ENCODE data around the gene CARTPT.

CARTPT gene

GRCh38 chr5:71719063-71719964, at the start of gene CARTPT:
TSS of gene CARTPT (plus strand) at chr5:71719275. CDS start at chr5:71719294, 19 bp downstream.
- in situ Hi-C loops (cut with MboI; ENCODE audit: low pct_unique_long_range_greater_than_20kb, low sequenced_read_pairs), result no loop called here
- peak; percentile 50 for DNase-seq

- in situ Hi-C loops (cut with MboI; ENCODE audit: low pct_unique_long_range_greater_than_20kb, low sequenced_read_pairs), result no loop called here
These were observed 41.1 kb upstream of the CARTPT start for GRCh38 chr5:71677977-71678376.

GRCh38 chr5:71679714-71680113, 39.4 kb upstream of the CARTPT start:
- in situ Hi-C loops (cut with MboI; ENCODE audit: low pct_unique_long_range_greater_than_20kb, low sequenced_read_pairs), result no loop called here
- DNase-seq, result no peak

More at GRCh38 chr5:71677977-71678376, 41.1 kb upstream of the CARTPT start:
- no peak for DNase-seq

DNA sequence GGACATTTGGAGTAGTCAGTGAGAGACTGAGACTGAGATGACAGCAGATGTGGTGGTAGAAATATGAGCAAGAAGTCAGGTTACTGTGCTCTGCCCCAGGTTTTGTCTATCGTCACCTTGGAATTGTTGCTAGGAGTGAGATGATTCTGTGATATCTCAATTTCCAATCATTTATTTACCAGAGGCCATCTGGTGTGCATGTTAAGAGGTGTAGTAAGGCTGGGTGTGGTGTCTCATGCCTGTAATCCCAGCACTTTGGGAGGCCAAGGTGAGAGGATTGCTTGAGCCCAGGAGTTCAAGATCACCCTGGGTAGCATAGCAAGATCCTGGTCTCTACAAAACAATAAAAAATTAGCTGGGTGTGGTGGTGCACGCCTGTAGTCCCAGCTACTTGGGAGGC, 38.6 kb upstream of the CARTPT start:
- in situ Hi-C loops (cut with MboI; ENCODE audit: low pct_unique_long_range_greater_than_20kb, low sequenced_read_pairs), result no loop called here
- no peak for DNase-seq

DNA sequence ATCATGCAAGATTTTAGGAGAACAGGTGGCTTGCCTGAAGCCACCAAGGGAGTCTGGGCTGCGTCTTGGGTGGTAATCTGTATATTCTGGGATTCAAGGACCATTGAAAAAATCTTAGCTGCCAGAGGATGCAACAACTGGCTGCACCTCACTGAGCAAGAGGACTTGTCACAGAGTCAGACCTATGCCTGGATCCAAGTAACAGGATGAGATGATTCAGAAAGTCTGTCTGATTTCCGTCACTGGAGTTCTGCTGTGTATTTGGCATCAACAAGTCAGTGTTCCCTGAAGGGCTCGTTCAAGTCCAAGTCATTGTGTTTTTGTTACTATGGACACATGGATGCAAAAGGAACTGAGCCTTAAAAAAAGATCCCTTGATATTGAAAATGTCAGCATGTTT, 37.8 kb upstream of the CARTPT start:
- DNase-seq, result no peak
- in situ Hi-C loops (cut with MboI; ENCODE audit: low pct_unique_long_range_greater_than_20kb, low sequenced_read_pairs), result no loop called here

- in situ Hi-C loops (cut with MboI; ENCODE audit: low pct_unique_long_range_greater_than_20kb, low sequenced_read_pairs), result no loop called here
- DNase-seq, result no peak
These were observed 34.8 kb upstream of the CARTPT start for GRCh38 chr5:71684309-71684708.

DNA sequence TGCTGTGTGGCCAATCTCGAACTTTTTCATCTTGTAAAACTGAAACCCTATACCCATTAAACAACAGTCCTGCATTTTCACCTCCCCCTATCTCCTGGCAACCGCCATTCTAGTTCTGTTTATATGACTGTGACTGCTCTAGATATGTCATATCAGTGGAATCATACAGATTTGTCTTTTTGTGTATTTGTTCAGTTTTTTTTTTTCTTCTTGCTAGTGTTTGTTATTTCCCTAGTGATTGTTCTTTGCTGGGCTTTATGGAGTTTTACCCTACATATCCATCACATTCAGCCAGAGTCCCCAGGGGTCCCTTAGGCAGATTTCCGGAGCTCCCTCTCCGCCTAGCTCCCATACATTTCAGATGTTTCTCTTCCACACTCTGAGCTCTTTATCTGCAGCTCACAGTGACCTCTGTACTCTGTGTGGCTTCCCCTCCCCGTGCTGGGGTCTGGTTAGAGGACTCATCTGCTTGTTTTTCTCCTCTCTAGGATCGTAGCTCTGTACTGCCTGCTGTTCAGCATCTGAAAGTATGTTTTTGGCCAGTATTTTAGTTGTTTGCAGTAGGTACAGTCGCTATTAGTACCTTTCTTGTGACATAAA, 25.1 kb upstream of the CARTPT start:
- DNase-seq, result peak; percentile 31
- in situ Hi-C loops (cut with MboI; ENCODE audit: low pct_unique_long_range_greater_than_20kb, low sequenced_read_pairs), result no loop called here

DNA sequence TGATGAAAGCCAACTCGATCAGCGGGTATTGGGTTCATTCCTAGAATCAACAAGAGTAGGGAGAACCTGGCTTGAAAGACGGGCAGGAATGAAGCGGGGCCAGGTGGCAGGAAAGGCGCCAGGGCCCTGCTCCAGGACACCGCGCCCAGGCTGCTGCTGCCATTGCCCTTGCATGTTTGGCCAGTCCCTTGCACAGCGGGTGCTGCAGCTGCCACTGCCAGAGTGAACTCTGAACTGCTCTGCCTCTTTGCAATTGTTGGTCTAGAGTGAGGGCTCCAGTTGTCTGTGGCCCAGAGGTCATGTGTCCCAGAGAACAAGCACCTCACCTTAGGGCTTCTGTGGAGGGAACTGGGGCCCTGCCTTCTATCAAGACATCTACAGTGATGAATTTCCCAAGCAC, 24.0 kb upstream of the CARTPT start:
- in situ Hi-C loops (cut with MboI; ENCODE audit: low pct_unique_long_range_greater_than_20kb, low sequenced_read_pairs), result no loop called here

GRCh38 chr5:71695595-71695994, 23.5 kb upstream of the CARTPT start:
- no peak for DNase-seq
- in situ Hi-C loops (cut with MboI; ENCODE audit: low pct_unique_long_range_greater_than_20kb, low sequenced_read_pairs), result no loop called here

More for the DNA sequence above, 24.0 kb upstream of the CARTPT start:
- DNase-seq, result no peak

GRCh38 chr5:71697967-71698366, 21.1 kb upstream of the CARTPT start:
- no peak for DNase-seq

DNA sequence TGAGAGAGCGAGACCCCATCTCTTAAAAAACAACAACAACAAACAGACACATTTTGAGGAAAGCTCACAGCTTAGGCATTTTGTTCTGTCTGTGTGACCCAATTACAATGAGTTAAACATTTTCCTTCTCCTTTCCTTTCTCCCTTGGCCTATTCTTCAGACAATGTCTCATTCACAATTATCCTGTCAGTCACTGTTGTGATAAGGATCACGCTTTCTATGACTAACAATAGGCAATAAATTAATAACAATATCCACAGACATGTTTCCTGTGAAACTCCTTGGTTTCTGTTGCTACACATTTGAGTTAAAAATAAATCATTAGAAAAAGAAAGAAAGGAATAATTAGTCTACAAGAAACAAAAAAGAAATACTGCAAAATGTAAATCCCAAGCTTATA, 19.8 kb upstream of the CARTPT start:
- in situ Hi-C loops (cut with MboI; ENCODE audit: low pct_unique_long_range_greater_than_20kb, low sequenced_read_pairs), result no loop called here

More at GRCh38 chr5:71697967-71698366, 21.1 kb upstream of the CARTPT start:
- in situ Hi-C loops (cut with MboI; ENCODE audit: low pct_unique_long_range_greater_than_20kb, low sequenced_read_pairs), result no loop called here

DNA sequence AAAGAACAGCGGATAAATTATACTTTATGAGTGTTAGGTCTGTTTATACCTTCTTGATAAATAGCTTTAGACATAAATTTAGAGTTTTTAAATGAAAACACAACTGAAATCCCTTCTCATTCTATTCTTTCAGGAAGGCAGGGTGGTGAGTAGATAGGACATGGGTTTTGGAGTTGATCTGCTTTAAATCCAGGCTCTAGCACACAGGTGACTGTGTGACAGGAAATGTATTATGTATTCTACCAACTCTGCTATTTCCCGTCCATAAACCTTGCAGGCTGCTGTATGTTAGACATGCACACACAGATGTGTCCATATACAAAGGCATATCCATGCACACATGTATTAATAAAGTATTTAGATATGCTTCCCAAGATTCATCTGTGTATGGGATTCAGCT, 19.3 kb upstream of the CARTPT start:
- DNase-seq, result no peak

More for the DNA sequence above, 19.8 kb upstream of the CARTPT start:
- DNase-seq, result no peak

GRCh38 chr5:71700803-71701202, 18.3 kb upstream of the CARTPT start:
- in situ Hi-C loops (cut with MboI; ENCODE audit: low pct_unique_long_range_greater_than_20kb, low sequenced_read_pairs), result no loop called here
- DNase-seq, result no peak

More for the DNA sequence above, 19.3 kb upstream of the CARTPT start:
- in situ Hi-C loops (cut with MboI; ENCODE audit: low pct_unique_long_range_greater_than_20kb, low sequenced_read_pairs), result no loop called here

DNA sequence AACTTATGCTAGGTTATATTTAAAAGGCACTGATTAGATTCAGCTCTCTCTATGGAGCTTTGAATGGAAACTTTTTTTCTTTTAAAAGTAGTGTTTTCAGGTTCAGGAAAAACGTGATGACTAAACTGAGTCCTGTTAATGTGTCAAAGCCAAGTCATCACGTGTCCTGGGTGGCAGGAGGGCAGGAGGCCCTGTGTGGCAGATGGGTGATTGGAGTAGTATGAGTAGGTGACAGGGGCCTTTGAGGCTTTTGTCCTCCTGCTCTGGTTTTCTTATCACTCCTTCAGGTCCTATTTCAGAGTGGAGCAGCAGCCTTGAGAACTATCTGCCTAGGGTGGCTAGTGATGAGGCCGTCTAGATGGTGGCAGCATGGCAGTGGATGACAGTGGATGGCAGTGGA, 17.7 kb upstream of the CARTPT start:
- in situ Hi-C loops (cut with MboI; ENCODE audit: low pct_unique_long_range_greater_than_20kb, low sequenced_read_pairs), result no loop called here
- no peak for DNase-seq

- in situ Hi-C loops (cut with MboI; ENCODE audit: low pct_unique_long_range_greater_than_20kb, low sequenced_read_pairs), result no loop called here
- DNase-seq, result no peak
These were observed 15.1 kb upstream of the CARTPT start for GRCh38 chr5:71703941-71704340.

DNA sequence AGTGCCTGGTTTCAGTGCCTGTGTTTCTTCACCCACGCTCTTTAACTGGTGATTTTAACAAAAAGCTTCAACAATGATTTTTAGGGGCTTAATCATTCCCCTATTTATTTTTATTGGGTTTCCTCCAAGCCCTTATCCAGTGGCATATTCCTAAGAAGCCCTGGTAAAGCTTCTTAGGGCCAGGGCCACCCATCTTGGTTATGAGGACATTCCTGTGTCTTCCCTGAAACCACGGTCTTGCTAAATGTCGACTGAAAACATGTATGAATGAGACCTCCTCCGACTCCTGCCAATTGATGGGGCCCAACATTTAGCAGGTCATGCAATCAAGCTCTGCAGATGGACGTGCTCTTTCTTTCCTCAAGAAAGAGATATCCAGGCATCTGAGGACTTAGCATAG, 13.7 kb upstream of the CARTPT start:
- no peak for DNase-seq
- in situ Hi-C loops (cut with MboI; ENCODE audit: low pct_unique_long_range_greater_than_20kb, low sequenced_read_pairs), result no loop called here

- in situ Hi-C loops (cut with MboI; ENCODE audit: low pct_unique_long_range_greater_than_20kb, low sequenced_read_pairs), result no loop called here
- DNase-seq, result no peak
These were observed 12.2 kb upstream of the CARTPT start for GRCh38 chr5:71706906-71707305.

DNA sequence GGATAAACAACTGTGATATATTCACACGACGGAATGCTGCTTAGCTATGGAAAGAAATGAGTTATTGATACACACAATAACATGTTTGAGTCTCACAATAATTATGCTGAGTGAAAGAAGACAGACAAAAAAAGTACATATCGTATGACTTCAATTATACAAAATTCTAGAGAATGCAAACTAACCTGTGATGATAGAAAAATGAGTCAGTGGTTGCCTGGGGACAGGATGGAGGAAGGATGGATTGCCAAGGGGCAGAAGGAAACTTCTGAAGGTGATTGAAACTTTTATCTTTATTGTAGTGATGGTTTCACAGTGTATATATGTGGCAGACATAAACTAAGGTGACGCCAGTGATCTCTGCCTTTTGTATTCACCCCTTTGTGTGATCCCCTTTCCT, 7.5 kb upstream of the CARTPT start:
- in situ Hi-C loops (cut with MboI; ENCODE audit: low pct_unique_long_range_greater_than_20kb, low sequenced_read_pairs), result no loop called here
- DNase-seq, result no peak

- in situ Hi-C loops (cut with MboI; ENCODE audit: low pct_unique_long_range_greater_than_20kb, low sequenced_read_pairs), result no loop called here
- no peak for DNase-seq
These were observed 4.2 kb upstream of the CARTPT start for GRCh38 chr5:71714911-71715310.

DNA sequence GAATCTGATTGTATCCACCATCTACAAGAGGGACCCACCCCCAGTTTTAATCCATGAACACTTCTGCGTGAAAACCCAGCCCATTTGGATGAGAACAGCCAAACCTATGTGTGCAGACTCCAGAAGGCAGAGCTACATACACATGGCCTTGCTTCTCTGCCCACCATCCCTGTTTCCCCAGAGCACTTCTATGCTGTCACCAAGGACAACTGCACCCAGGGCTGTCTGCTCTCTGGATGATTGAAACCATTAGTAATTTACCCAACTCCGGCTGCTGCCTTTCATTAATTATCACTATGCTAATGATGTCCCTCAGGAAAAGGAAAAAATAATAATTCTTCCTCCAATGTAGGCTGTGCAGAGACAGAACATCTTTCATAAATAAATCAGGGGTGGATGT, 8.9 kb downstream of the CARTPT start:
- in situ Hi-C loops (cut with MboI; ENCODE audit: low pct_unique_long_range_greater_than_20kb, low sequenced_read_pairs), result no loop called here
- DNase-seq, result no peak

Measured in KBM-7 (cell line).